Hepatocyte (in vitro differentiated cells): ENCODE measurements around the gene STX1A. TPM values are rescaled to one million over a fixed set of nuclear protein-coding genes. Genes with fewer than 3 reads are reported as not detected.

Experiments used
- DNase-seq: peaks from one replicate; pipeline ENCODE4 v3.0.0-alpha.2; 2016; ENCODE audit warnings: low spot score
- H2AFZ ChIP-seq: fragments of 200-600 bp; sonication (generic); 2 replicates; pipeline ENCODE4 v1.6.0; 2016; ENCODE audit warnings: antibody characterized with exemption, mild to moderate bottlenecking
- H3K27ac ChIP-seq: fragments of 200-600 bp; sonication (generic); 2 replicates; pipeline ENCODE4 v1.5.1; 2016; ENCODE audit warnings: mild to moderate bottlenecking
- H3K27me3 ChIP-seq: fragments of 200-600 bp; sonication (generic); 2 replicates; pipeline ENCODE4 v1.6.1; 2016
- H3K36me3 ChIP-seq: fragments of 200-600 bp; sonication (generic); replicated peaks from 2 replicates; pipeline ENCODE4 v1.5.1; 2016; ENCODE audit warnings: low read depth; ENCODE audit not compliant: insufficient read depth
- H3K4me1 ChIP-seq: fragments of 200-600 bp; sonication (generic); 2 replicates; pipeline ENCODE4 v1.5.1; 2016; ENCODE audit warnings: mild to moderate bottlenecking, moderate library complexity; ENCODE audit not compliant: insufficient read depth
- H3K4me2 ChIP-seq: fragments of 200-600 bp; sonication (generic); 2 replicates; pipeline ENCODE4 v1.6.0; 2016
- H3K4me3 ChIP-seq: fragments of 200-600 bp; sonication (generic); 2 replicates; pipeline ENCODE4 v1.5.1; 2016; ENCODE audit warnings: mild to moderate bottlenecking
- H3K79me2 ChIP-seq: fragments of 200-600 bp; sonication (generic); 2 replicates; pipeline ENCODE4 v1.6.0; 2017; ENCODE audit warnings: mild to moderate bottlenecking
- H3K9me2 ChIP-seq: fragments of 200-600 bp; sonication (generic); replicated peaks from 2 replicates; pipeline ENCODE4 v1.6.0; 2017; ENCODE audit warnings: mild to moderate bottlenecking; ENCODE audit not compliant: insufficient read depth
- H3K9me3 ChIP-seq: fragments of 200-600 bp; sonication (generic); 2 replicates; pipeline ENCODE4 v1.5.1; 2016; ENCODE audit warnings: low read depth, mild to moderate bottlenecking
- H4K20me1 ChIP-seq: fragments of 200-600 bp; sonication (generic); 2 replicates; pipeline ENCODE4 v1.6.0; 2016; ENCODE audit warnings: mild to moderate bottlenecking; ENCODE audit not compliant: insufficient read depth, poor library complexity, severe bottlenecking
- EZH2 ChIP-seq: fragments of 200-600 bp; sonication (generic); IDR thresholded peaks from 2 replicates; pipeline ENCODE4 v1.6.1; 2016; ENCODE audit warnings: antibody characterized with exemption, mild to moderate bottlenecking, borderline replicate concordance
- EZH2phosphoT487 ChIP-seq: fragments of 200-600 bp; sonication (generic); IDR thresholded peaks from one replicate; pipeline ENCODE4 v1.6.1; 2018; ENCODE audit warnings: antibody characterized with exemption, mild to moderate bottlenecking, low read depth, moderate library complexity; ENCODE audit not compliant: unreplicated experiment, severe bottlenecking
- WGBS: methylation state at CpG from one replicate; pipeline ENCODE4 v1.1.6; 2016; ENCODE audit warnings: low lambda C conversion rate; ENCODE audit errors: missing lambda C conversion rate; 5-methylcytosine and 5-hydroxymethylcytosine counted together
- polyA plus RNA-seq: library from polyadenylated mRNA; unstranded; fragments of >200 nt; fragmentation: Nextera tagmentation; extraction: Ambion mirVana; gene quantifications from 2 replicates; pipeline ENCODE4 v1.2.1, GENCODE V29; 2016
- total RNA-seq: library from RNA; depleted of rRNA; stranded (reverse); fragments of >200 nt; gene quantifications from 2 replicates; pipeline ENCODE4 v1.2.3, GENCODE V29; 2014
- TF ChIP-seq, protein P1 (sequence below): fragments of 200-600 bp; sonication (generic); IDR thresholded peaks from 2 replicates; pipeline ENCODE4 v1.5.1; 2016; ENCODE audit warnings: antibody characterized with exemption, mild to moderate bottlenecking; ENCODE audit not compliant: poor library complexity

STX1A gene
- total and polyA plus RNA-seq, 2 experiments from 2014 or later = 22.8 to 27.1 TPM

DNA sequence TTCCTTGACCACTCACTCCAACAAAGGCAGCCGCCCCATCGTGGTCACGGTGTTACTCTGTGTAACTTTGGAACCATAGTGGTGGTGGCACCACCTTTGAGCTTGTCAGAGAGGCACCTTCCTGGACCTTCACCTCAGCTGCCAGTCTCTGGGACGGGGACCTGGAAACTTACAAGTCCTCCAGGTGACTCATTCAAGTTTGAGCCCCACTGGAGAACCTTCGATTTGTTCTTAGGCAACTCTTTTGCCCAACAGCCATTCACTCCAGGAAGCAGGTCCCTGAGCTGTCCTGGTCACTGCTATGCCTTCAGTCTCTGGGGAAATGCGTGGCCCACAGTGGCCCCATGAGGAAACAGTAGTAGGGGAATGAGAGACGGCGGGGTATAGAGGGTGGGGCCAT lies 17.2 kb downstream of the STX1A start:
- H3K9me2 ChIP-seq = no peaks in the 10 kb centered on the region
- no peak for TF ChIP-seq EZH2phosphoT487
- H3K4me1 ChIP-seq = peaks cover 8% of the 10 kb centered on the region
- H3K27me3 ChIP-seq = no peaks in the 10 kb centered on the region
- H3K27ac ChIP-seq = peak overlapping the region; percentile 43
- no peaks in the 10 kb centered on the region for H3K36me3 ChIP-seq
- H3K79me2 ChIP-seq = no peaks in the 10 kb centered on the region
- no peak overlapping the region for H3K4me2 ChIP-seq
- no peak overlapping the region for H3K4me3 ChIP-seq
- no peak overlapping the region for H2AFZ ChIP-seq
- no peaks in the 10 kb centered on the region for H4K20me1 ChIP-seq
- no peaks in the 10 kb centered on the region for H3K9me3 ChIP-seq
- peak; percentile 39 for DNase-seq
- WGBS = 91% methylated on average over 8 of the region's 8 CpGs

DNA sequence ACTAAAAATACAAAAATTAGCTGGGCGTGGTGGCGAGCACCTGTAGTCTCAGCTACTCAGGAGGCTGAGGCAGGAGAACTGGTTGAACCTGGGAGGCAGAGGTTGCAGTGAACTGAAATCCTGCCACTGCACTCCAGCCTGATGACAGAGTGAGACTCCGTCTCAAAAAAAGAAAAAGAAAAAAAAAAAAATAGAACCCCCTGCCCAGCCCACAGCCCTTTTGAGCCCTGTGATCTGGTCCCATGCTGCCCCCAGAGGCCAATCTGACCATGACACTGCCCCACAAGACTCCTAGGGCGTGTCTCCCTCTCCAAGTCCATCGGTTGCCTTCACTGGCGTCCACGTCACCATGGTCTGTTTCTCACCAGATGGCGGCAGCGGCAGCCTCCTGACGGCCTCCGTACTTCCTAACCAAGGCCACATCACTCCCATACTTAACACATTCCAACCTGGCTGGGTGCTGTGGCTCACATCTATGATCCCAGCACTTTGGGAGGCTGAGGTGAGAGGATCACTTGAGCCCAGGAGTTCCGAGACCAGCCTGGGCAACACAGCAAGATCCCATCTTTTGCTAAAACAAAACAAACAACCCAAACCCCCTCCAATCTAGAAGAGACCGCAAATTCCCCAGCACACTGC lies 18.0 kb downstream of the STX1A start:
- Histone ChIP-seq H2AFZ (no peak overlapping the region), H3K4me2 (no peak overlapping the region), H3K79me2 (no peaks in the 10 kb centered on the region), H4K20me1 (no peaks in the 10 kb centered on the region), H3K27ac (peak overlapping the region; percentile 38), H3K27me3 (no peaks in the 10 kb centered on the region), H3K9me2 (no peaks in the 10 kb centered on the region), H3K9me3 (no peaks in the 10 kb centered on the region), H3K36me3 (no peaks in the 10 kb centered on the region), H3K4me3 (no peak overlapping the region), H3K4me1 (peaks cover 8% of the 10 kb centered on the region)
- peak; percentile 73 for DNase-seq
- WGBS = 72% methylated on average over 13 of the region's 13 CpGs
- TF ChIP-seq, protein P1, sequence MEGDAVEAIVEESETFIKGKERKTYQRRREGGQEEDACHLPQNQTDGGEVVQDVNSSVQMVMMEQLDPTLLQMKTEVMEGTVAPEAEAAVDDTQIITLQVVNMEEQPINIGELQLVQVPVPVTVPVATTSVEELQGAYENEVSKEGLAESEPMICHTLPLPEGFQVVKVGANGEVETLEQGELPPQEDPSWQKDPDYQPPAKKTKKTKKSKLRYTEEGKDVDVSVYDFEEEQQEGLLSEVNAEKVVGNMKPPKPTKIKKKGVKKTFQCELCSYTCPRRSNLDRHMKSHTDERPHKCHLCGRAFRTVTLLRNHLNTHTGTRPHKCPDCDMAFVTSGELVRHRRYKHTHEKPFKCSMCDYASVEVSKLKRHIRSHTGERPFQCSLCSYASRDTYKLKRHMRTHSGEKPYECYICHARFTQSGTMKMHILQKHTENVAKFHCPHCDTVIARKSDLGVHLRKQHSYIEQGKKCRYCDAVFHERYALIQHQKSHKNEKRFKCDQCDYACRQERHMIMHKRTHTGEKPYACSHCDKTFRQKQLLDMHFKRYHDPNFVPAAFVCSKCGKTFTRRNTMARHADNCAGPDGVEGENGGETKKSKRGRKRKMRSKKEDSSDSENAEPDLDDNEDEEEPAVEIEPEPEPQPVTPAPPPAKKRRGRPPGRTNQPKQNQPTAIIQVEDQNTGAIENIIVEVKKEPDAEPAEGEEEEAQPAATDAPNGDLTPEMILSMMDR = peak; percentile 47
- no peak for TF ChIP-seq EZH2

DNA sequence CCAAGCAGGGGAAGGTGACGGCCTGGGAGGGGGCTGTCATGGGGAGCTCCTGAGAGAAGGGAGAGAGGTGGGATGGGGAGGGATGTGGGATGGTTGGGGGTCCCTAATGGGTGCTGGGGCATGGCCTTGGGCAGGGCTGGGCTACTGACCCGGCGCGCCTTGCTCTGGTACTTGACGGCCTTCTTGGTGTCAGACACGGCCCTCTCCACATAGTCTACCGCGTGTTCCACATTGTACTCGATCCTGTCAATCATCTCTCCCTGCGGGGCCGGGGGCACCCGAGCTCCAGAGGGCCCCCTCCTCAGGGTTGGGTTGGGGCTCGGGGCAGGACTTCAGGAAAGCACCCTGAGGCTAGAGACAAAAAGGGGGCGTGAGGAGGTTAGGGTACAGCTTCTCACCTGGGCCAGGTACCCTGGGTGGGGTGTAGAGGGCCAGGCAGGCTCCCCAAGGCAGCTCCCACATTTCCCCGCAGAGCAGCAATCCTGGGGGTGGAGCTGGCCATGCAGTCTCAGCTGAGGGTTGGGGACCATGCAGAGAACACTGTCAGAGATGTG lies 18.8 kb downstream of the STX1A start:
- TF ChIP-seq, protein P1 = no peak
- TF ChIP-seq EZH2phosphoT487 (no peak), EZH2 (no peak)
- H3K4me1 ChIP-seq = peaks cover 8% of the 10 kb centered on the region
- H4K20me1 ChIP-seq = no peaks in the 10 kb centered on the region
- H3K9me2 ChIP-seq = no peaks in the 10 kb centered on the region
- H3K27ac ChIP-seq = no peak overlapping the region
- no peak overlapping the region for H3K4me2 ChIP-seq
- H3K27me3 ChIP-seq = no peaks in the 10 kb centered on the region
- 93% methylated on average over 14 of the region's 15 CpGs for WGBS
- no peak overlapping the region for H2AFZ ChIP-seq
- no peak for DNase-seq
- no peaks in the 10 kb centered on the region for H3K79me2 ChIP-seq
- no peak overlapping the region for H3K4me3 ChIP-seq
- no peaks in the 10 kb centered on the region for H3K9me3 ChIP-seq
- H3K36me3 ChIP-seq = no peaks in the 10 kb centered on the region

DNA sequence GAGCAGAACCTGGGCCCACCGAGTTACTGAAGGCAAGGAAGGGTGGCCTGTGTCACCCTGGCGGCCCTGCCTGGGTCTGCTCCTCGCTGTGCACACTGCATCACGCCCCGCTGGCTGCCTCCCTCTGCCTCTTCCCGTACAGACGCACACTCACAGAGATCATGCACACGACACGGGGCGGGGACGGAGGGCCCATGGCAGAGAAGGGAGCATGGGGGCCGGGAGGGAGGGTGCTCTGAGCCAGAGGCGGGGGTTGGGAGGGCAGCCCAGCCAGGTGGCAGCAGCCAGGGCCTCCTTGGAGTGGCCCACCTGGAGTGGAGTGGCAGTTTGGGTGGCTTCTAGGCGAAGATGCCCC lies 19.4 kb downstream of the STX1A start:
- H3K4me1 ChIP-seq = peaks cover 8% of the 10 kb centered on the region
- H3K27me3 ChIP-seq = no peaks in the 10 kb centered on the region
- no peaks in the 10 kb centered on the region for H3K9me2 ChIP-seq
- DNase-seq = peak; percentile 8
- H3K9me3 ChIP-seq = no peaks in the 10 kb centered on the region
- WGBS = 95% methylated on average over 12 of the region's 14 CpGs
- H3K79me2 ChIP-seq = no peaks in the 10 kb centered on the region
- H3K36me3 ChIP-seq = no peaks in the 10 kb centered on the region
- H3K4me3 ChIP-seq = no peak overlapping the region
- TF ChIP-seq EZH2phosphoT487 = no peak
- no peak for TF ChIP-seq EZH2
- TF ChIP-seq, protein P1 = no peak
- H3K27ac ChIP-seq = peak overlapping the region; percentile 55
- H3K4me2 ChIP-seq = no peak overlapping the region
- no peak overlapping the region for H2AFZ ChIP-seq
- H4K20me1 ChIP-seq = no peaks in the 10 kb centered on the region
